Body of pancreas (tissue), 4 donors: ENCODE data around the gene CCNL2. TPM values are rescaled to one million over a fixed set of nuclear protein-coding genes. Genes with fewer than 3 reads are reported as not detected.

ENCODE experiments used
- ATAC-seq: fragments of 150-250 bp; one replicate; pipeline ENCODE4 v1.9.1; 2016
- DNase-seq, 4 donors: peaks; one replicate each; pipeline ENCODE4 v3.0.0-alpha.2; 2019
- H3K27ac ChIP-seq, 4 donors: fragments of 200-600 bp; sonication (generic); 1 replicate in 3 of 4; 2 replicates in 1 of 4; pipeline versions ENCODE4 v1.5.1 to v1.6.1; 2016 to 2019; ENCODE audit warnings: mild to moderate bottlenecking in 1 of 4, mixed read lengths in 1 of 4, moderate library complexity in 1 of 4
- H3K27me3 ChIP-seq, 2 donors: fragments of 200-600 bp; sonication (generic); one replicate each; pipeline ENCODE4 v1.6.0; 2016; ENCODE audit warnings: mild to moderate bottlenecking in 1 of 2
- H3K36me3 ChIP-seq, 2 donors: fragments of 200-600 bp; sonication (generic); replicated peaks in 1 of 2; 2 replicates each; pipeline ENCODE4 v1.5.1; 2016; ENCODE audit warnings: low read depth in 2 of 2; ENCODE audit not compliant: insufficient read depth in 1 of 2
- H3K4me1 ChIP-seq: fragments of 200-600 bp; sonication (generic); one replicate; pipeline ENCODE4 v1.6.0; 2016
- H3K4me3 ChIP-seq, 2 donors: fragments of 200-600 bp; sonication (generic); 1 replicate in 1 of 2; 2 replicates in 1 of 2; pipeline ENCODE4 v1.5.1; 2016 to 2019
- H3K9me3 ChIP-seq, 3 donors: fragments of 200-600 bp; sonication (generic); 1 replicate in 2 of 3; 2 replicates in 1 of 3; pipeline ENCODE4 v1.5.1; 2016
- CTCF ChIP-seq, 7 experiments: fragments of 450-650 bp in 4 of 7; fragments of 200-600 bp in 3 of 7; sonication (generic) in 3 of 7; IDR thresholded peaks; one replicate each; pipeline ENCODE4 v1.5.1; 2016 to 2019; ENCODE audit warnings: antibody characterized with exemption in 7 of 7
- POLR2A ChIP-seq, 3 donors: fragments of 450-650 bp; IDR thresholded peaks; one replicate each; pipeline ENCODE4 v1.6.1; 2016; ENCODE audit warnings: antibody characterized with exemption in 3 of 3, mild to moderate bottlenecking in 2 of 3
- WGBS, 2 donors: methylation state at CpG; one replicate each; pipeline ENCODE4 v1.1.5; 2017; 5-methylcytosine and 5-hydroxymethylcytosine counted together
- intact Hi-C: fragments of 100-400 bp; cut with DNase I; formaldehyde crosslinking; loops from one replicate; pipeline ENCODE4 v1.15.1; 2023
- total RNA-seq, 2 donors: library from RNA; depleted of rRNA; stranded (reverse); fragments of >200 nt; gene quantifications; one replicate each; pipeline ENCODE4 v1.1.0, GENCODE V29; 2016

Gene CCNL2
- total RNA-seq, 2 donors from 2014 or later: 225 to 246 TPM

- ATAC-seq: no peak
- peaks cover 88% of the 10 kb centered on the region for H3K4me1 ChIP-seq
- no peak for TF ChIP-seq POLR2A (IDR thresholded peaks at IDR 0.05)
- TF ChIP-seq CTCF (IDR thresholded peaks at IDR 0.05): no peak
- H3K27me3 ChIP-seq: no peaks in the 10 kb centered on the region
- H3K9me3 ChIP-seq: no peaks in the 10 kb centered on the region
- peak overlapping the region; percentile 78 to 94 (median 93) for H3K27ac ChIP-seq
- no peak overlapping the region for H3K4me3 ChIP-seq
- DNase-seq: peak in 2 of 4 donors; percentile 59 to 66
- no peaks in the 10 kb centered on the region for H3K36me3 ChIP-seq
- intact Hi-C loops: no loop called here
- 64 to 88% methylated on average over 7 to 25 of the region's 28 CpGs for WGBS, 2 donors
Measured at GRCh38 chr1:1432274-1432950, 33.3 kb upstream of the CCNL2 start.

GRCh38 chr1:1431845-1432273 is 32.7 kb upstream of the CCNL2 start:
- peak in 2 of 4 donors; percentile 48 to 66 for DNase-seq
- no peak overlapping the region for H3K4me3 ChIP-seq
- 47% methylated on average over 5 of the region's 5 CpGs; no CpG with 5 or more reads in 1 of the 2 donors for WGBS, 2 donors
- intact Hi-C loops: no loop called here
- H3K27me3 ChIP-seq: no peaks in the 10 kb centered on the region
- peak in 1 of 3 donors; percentile 17 for TF ChIP-seq POLR2A (IDR thresholded peaks at IDR 0.05)
- no peak for TF ChIP-seq CTCF (IDR thresholded peaks at IDR 0.05)
- ATAC-seq: no peak
- H3K27ac ChIP-seq: peak overlapping the region; percentile 78 to 94 (median 93)
- H3K4me1 ChIP-seq: peaks cover 82% of the 10 kb centered on the region
- H3K9me3 ChIP-seq: no peaks in the 10 kb centered on the region
- no peaks in the 10 kb centered on the region for H3K36me3 ChIP-seq

DNA sequence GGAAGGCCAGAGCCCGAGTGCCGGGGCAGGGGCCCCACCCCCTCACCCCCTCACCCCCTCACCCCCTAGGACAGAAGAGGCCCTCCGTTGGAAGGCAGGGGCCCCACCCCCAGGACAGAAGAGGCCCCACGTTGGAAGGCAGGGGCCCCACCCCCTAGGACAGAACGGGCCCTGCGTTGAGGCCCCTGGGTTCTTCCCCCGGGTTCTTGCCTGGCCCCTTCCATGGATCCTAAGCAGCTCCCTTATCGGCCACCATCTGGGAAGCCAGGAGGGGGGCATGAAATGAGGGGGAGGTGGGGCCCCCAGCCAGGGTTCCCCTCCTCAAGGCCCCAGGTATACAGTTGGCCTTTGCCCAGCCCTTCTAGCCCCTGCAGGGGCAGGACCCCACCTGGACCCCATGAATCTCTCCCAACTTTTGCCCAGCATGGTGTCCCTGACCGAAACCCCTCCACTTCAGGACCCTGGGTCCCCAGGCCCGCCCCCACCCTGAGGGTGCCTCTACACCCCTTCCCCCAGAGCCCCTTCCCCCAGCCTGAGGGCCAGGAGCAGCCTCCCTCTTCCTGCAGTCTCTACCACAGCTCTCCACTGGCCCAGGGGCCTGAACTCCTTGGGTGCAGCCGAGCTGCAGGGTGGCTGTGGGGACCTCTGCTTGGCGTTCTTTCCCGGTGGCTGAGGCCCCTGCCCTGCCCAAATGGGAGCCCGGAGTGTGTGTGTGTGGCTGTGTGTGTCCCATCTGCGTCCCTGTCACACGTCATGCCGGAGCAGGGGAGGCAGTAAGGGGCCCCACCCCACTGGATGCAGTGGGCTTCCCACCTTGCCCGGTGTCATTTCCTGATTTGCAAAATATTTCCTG is 32.1 kb upstream of the CCNL2 start:
- WGBS, 2 donors: 61 to 79% methylated on average over 10 to 18 of the region's 18 CpGs
- Histone ChIP-seq H3K27me3 (no peaks in the 10 kb centered on the region), H3K4me1 (peaks cover 76% of the 10 kb centered on the region), H3K36me3 (no peaks in the 10 kb centered on the region), H3K4me3 (no peak overlapping the region), H3K27ac (peak overlapping the region; percentile 78 to 94 (median 93)), H3K9me3 (no peaks in the 10 kb centered on the region)
- ATAC-seq (no peak), DNase-seq (no peak)
- intact Hi-C loops: no loop called here
- TF ChIP-seq CTCF (IDR thresholded peaks at IDR 0.05) (no peak), POLR2A (IDR thresholded peaks at IDR 0.05) (no peak)

DNA sequence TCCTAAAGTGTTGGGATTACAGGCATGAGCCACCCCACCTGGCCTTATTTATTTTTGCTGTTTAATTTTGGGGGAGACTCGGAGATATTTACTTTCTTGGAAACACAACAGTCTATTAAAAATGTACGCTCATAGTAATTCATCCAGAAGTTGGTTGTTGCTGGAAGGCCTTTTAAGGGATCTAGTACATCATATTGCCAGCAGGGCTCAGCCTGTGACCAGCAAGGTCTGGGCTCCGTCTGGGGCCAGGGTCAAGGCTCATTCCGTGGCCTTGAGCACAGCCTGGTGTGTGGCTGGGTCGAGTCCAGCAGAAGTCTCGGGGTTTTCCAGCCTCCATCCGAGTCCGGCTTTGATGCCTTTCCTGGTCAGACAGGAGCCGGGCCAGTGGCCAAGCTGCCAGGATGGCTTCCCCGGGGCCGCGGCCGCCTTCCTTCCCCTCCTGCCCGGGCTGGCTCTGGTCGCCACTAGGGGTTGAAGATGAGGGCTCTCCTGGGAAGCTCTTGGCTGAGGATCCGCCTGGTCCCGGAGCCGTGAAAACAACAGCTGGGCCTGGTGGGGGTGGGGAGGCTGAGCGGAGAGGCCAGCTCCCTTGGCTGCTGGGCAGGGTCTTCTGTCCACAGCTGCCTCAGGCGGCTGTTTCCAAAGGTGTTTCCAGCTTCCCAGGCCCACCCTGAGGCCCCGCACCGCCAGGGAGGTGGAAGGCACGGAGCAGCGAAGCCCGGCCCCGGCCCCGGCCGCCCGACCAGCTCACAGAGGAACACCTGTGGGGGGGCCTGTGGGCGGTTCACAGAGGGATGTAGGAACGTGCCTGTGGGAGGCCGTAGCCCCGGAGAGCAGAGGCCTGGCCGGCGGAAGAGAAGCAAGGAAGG is 31.2 kb upstream of the CCNL2 start:
- no peak overlapping the region for H3K4me3 ChIP-seq
- DNase-seq (peak; percentile 76 to 91 (median 87)), ATAC-seq (peak; percentile 50)
- peak overlapping the region; percentile 78 to 94 (median 93) for H3K27ac ChIP-seq
- intact Hi-C loops: no loop called here
- no peaks in the 10 kb centered on the region for H3K27me3 ChIP-seq
- WGBS, 2 donors: 8 to 30% methylated on average over 14 to 22 of the region's 35 CpGs
- H3K9me3 ChIP-seq: no peaks in the 10 kb centered on the region
- TF ChIP-seq POLR2A (IDR thresholded peaks at IDR 0.05) (peak in 2 of 3 donors; percentile 38 to 50), CTCF (IDR thresholded peaks at IDR 0.05) (peak in 5 of 7 experiments; percentile 12 to 42 (median 29))
- no peaks in the 10 kb centered on the region for H3K36me3 ChIP-seq
- H3K4me1 ChIP-seq: peaks cover 71% of the 10 kb centered on the region
